Measurements from ENCODE around the gene TMEM123. TPM values are rescaled to one million over a fixed set of nuclear protein-coding genes. Genes with fewer than 3 reads are reported as not detected.
A peak's percentile ranks its signal among the peaks of the same experiment; 100 is the strongest.

The TMEM123 gene
- total and polyA plus RNA-seq, 2 donors (not counting 3 experiments of a cell fraction or from before 2014, with no cell fraction given) = 201 to 257 TPM

DNA sequence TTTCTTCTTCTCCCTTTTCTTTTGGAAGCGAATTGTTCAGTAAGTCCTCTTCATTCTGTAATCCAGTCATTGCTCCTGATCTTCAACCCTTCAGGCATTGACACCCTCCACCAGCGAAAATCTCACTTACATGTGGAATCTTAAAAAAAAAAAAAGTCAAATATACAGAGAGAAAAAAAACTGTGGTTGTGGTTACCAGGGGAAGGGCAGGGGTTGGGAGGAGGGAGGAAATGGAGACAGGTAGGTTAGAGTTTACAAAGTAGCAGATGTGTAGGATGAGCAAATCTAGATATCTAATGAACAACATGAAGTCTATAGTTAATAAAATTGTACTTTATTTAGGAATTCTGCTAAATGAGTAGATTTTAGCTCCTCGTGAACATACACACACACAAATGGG lies 17.7 kb upstream of the TMEM123 start:
- H4K20me1 ChIP-seq (replicated peaks; ENCODE audit: control insufficient read depth, extremely low read depth, insufficient read depth, low read length) = no peaks in the 10 kb centered on the region
- H3K9me1 ChIP-seq (replicated peaks; ENCODE audit: control insufficient read depth, extremely low read depth, insufficient read depth, low read length) = no peaks in the 10 kb centered on the region
- no peaks in the 10 kb centered on the region for H3K79me2 ChIP-seq (ENCODE audit: control insufficient read depth, insufficient read depth, low read length)
- H2AFZ ChIP-seq (ENCODE audit: low read depth, low read length) = no peak overlapping the region
- H3K9me3 ChIP-seq (replicated peaks; ENCODE audit: control insufficient read depth, insufficient read depth, low read length) = no peaks in the 10 kb centered on the region
- DNase-seq (ENCODE audit: low read depth, low spot score) (no peak), FAIRE-seq (no peak)
- TF ChIP-seq MYC (IDR thresholded peaks at IDR 0.05; ENCODE audit: low read depth, low read length) (no peak), GATA2 (IDR thresholded peaks at IDR 0.05; ENCODE audit: insufficient read depth, insufficient read length, low read depth, low read length) (no peak)
- TF ChIP-seq, protein P1, sequence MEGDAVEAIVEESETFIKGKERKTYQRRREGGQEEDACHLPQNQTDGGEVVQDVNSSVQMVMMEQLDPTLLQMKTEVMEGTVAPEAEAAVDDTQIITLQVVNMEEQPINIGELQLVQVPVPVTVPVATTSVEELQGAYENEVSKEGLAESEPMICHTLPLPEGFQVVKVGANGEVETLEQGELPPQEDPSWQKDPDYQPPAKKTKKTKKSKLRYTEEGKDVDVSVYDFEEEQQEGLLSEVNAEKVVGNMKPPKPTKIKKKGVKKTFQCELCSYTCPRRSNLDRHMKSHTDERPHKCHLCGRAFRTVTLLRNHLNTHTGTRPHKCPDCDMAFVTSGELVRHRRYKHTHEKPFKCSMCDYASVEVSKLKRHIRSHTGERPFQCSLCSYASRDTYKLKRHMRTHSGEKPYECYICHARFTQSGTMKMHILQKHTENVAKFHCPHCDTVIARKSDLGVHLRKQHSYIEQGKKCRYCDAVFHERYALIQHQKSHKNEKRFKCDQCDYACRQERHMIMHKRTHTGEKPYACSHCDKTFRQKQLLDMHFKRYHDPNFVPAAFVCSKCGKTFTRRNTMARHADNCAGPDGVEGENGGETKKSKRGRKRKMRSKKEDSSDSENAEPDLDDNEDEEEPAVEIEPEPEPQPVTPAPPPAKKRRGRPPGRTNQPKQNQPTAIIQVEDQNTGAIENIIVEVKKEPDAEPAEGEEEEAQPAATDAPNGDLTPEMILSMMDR (IDR thresholded peaks at IDR 0.05; ENCODE audit: extremely low read depth in 1 of 2, insufficient read depth in 1 of 2, low read depth in 1 of 2, low read length in 2 of 2) = no peak
- TF ChIP-seq, protein P2, sequence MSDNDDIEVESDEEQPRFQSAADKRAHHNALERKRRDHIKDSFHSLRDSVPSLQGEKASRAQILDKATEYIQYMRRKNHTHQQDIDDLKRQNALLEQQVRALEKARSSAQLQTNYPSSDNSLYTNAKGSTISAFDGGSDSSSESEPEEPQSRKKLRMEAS (IDR thresholded peaks at IDR 0.05; ENCODE audit: insufficient read depth, insufficient read length) = no peak
- H3K27ac ChIP-seq (ENCODE audit: insufficient read depth, low read depth, low read length) = no peak overlapping the region
- peaks cover 16% of the 10 kb centered on the region for H3K4me1 ChIP-seq (ENCODE audit: control insufficient read depth, extremely low read depth, insufficient read depth, low read length)
- no peak overlapping the region for H3K9ac ChIP-seq (replicated peaks; ENCODE audit: extremely low read depth, insufficient read depth, low read length)
- no peaks in the 10 kb centered on the region for H3K27me3 ChIP-seq (ENCODE audit: control insufficient read depth in 2 of 2, insufficient read depth in 2 of 2, low read length in 2 of 2)
- ChIA-PET POLR2A (no interaction called here), CTCF (no interaction called here)
- no peak overlapping the region for H3K4me2 ChIP-seq (ENCODE audit: insufficient read depth, low read length)
- no TSS peak for BruUV-seq (replicated peaks)
- intact Hi-C loops (cut with micrococcal nuclease) (no loop called here), dilution Hi-C loops (cut with MboI; ENCODE audit: extremely low pct_ligation_motif_present, low sequenced_read_pairs) (no loop called here)
- no peaks in the 10 kb centered on the region for H3K36me3 ChIP-seq (ENCODE audit: control insufficient read depth in 2 of 2, extremely low read depth in 1 of 2, insufficient read depth in 2 of 2, low read length in 2 of 2)
- H3K4me3 ChIP-seq (replicated peaks in 1 of 3; ENCODE audit: insufficient read depth in 1 of 3, low read depth in 1 of 3, low read length in 3 of 3) = no peak overlapping the region

DNA sequence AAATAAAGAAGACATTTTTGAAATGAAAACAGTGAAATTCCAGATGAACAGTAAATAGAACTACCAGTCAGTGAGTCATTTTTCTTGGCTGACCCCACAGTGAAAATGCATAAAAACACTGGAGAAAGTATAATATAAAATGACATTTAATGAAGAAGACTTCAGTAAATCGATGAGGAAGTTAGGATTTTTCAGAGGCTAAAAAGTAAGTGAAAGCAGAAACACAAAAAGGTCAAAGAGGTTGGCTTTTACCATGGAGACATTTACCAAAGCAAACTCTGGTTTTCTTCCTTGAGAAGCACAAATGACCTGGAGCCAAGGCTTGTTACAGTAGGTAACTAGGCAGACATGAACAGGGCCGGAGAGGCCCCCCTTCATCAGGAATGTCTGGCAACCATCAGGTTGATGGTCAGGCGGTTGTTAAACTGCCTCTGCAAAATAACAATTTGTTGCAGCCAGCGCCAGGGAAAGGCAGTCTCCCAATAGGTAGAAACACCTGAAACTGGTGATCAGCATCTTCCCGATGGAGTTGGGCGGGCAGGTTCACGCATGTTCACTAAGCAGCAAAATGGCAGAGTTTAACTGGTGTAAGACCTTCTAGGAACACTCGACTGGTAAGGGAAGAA lies 16.7 kb upstream of the TMEM123 start:
- CTCF ChIA-PET = no interaction called here

More for the DNA sequence above, 16.7 kb upstream of the TMEM123 start:
- H3K79me2 ChIP-seq (ENCODE audit: control insufficient read depth, insufficient read depth, low read length) = no peaks in the 10 kb centered on the region
- H3K4me3 ChIP-seq (replicated peaks in 1 of 3; ENCODE audit: insufficient read depth in 1 of 3, low read depth in 1 of 3, low read length in 3 of 3) = no peak overlapping the region
- POLR2A ChIA-PET = no interaction called here
- BruUV-seq (replicated peaks) = no TSS peak
- intact Hi-C loops (cut with micrococcal nuclease) = no loop called here
- H3K4me2 ChIP-seq (ENCODE audit: insufficient read depth, low read length) = peak overlapping the region; percentile 50
- no peaks in the 10 kb centered on the region for H4K20me1 ChIP-seq (replicated peaks; ENCODE audit: control insufficient read depth, extremely low read depth, insufficient read depth, low read length)
- no peaks in the 10 kb centered on the region for H3K9me3 ChIP-seq (replicated peaks; ENCODE audit: control insufficient read depth, insufficient read depth, low read length)
- FAIRE-seq (no peak), DNase-seq (ENCODE audit: low read depth, low spot score) (peak; percentile 85)
- H2AFZ ChIP-seq (ENCODE audit: low read depth, low read length) = peak overlapping the region; percentile 88
- peak overlapping the region; percentile 41 for H3K27ac ChIP-seq (ENCODE audit: insufficient read depth, low read depth, low read length)
- peaks cover 16% of the 10 kb centered on the region for H3K4me1 ChIP-seq (ENCODE audit: control insufficient read depth, extremely low read depth, insufficient read depth, low read length)
- H3K9me1 ChIP-seq (replicated peaks; ENCODE audit: control insufficient read depth, extremely low read depth, insufficient read depth, low read length) = no peaks in the 10 kb centered on the region
- H3K9ac ChIP-seq (replicated peaks; ENCODE audit: extremely low read depth, insufficient read depth, low read length) = no peak overlapping the region
- H3K27me3 ChIP-seq (ENCODE audit: control insufficient read depth in 2 of 2, insufficient read depth in 2 of 2, low read length in 2 of 2) = no peaks in the 10 kb centered on the region
- dilution Hi-C loops (cut with MboI; ENCODE audit: extremely low pct_ligation_motif_present, low sequenced_read_pairs) = no loop called here
- no peaks in the 10 kb centered on the region for H3K36me3 ChIP-seq (ENCODE audit: control insufficient read depth in 2 of 2, extremely low read depth in 1 of 2, insufficient read depth in 2 of 2, low read length in 2 of 2)
- TF ChIP-seq FOS (IDR thresholded peaks at IDR 0.05; ENCODE audit: borderline replicate concordance, insufficient read depth, low read length) (peak; percentile 49), POLR2A (IDR thresholded peaks at IDR 0.05; ENCODE audit: low read depth, low read length) (no peak)
